ENCODE data around the gene L1CAM.

L1CAM gene

DNA sequence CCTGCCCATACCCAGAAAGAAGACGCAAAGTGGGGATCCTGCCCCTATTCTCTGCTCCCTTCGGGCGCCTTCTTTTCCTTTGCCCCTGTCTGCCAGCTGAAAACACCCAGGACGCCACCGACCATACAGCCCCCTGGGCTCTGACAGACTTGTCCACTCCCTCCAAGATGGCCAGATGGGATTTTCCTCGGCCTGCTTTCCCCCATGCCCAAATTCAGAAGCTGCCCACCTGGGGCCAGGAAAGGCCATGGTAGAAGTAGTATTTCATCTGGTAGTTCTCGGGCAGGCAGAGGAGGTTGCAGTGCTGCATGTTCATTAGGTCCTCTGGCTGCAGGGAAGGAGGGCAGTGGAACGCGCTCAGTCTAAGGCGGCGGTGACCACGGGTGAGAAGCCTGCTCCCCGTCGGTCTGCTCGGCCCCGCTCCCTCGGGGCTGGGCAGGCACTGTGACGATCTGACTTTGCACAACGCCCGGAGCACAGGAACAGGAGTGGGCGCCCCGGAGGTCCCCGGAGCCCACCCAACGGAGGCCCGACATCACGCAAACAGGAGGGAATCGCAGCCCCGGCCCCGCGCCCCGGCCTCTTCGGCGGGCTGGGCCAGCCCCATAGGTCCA is 48.3 kb upstream of the L1CAM start:
- peaks cover 31 to 36% of the 10 kb centered on the region in 2 experiments for H3K36me3 ChIP-seq (ENCODE audit: control insufficient read depth in 1 of 2, insufficient read depth in 2 of 2, low read depth in 1 of 2, low read length in 2 of 2)
- DNase-seq: no peak
- H3K27ac ChIP-seq (ENCODE audit: low read length, poor library complexity, severe bottlenecking): peak overlapping the region; percentile 16
- peak overlapping the region; percentile 75 for H3K4me2 ChIP-seq (ENCODE audit: low read length, poor library complexity, severe bottlenecking)
- no peak overlapping the region for H4K8ac ChIP-seq (ENCODE audit: low read length)
- peak overlapping the region; percentile 80 to 89 for H3K4me3 ChIP-seq (ENCODE audit: insufficient read depth in 1 of 2, low read depth in 1 of 2, low read length in 2 of 2)
- H2AK5ac ChIP-seq (ENCODE audit: low read length, severe bottlenecking): no peak overlapping the region
- H3K79me1 ChIP-seq (replicated peaks; ENCODE audit: low read length, poor library complexity, severe bottlenecking): peaks cover 5% of the 10 kb centered on the region
- H4K91ac ChIP-seq (ENCODE audit: low read length): no peak overlapping the region
- no peak overlapping the region for H2BK12ac ChIP-seq (ENCODE audit: low read length in 2 of 2)
- peaks cover 10% of the 10 kb centered on the region for H3K4me1 ChIP-seq (ENCODE audit: control insufficient read depth, insufficient read depth, low read depth, low read length)
- peak overlapping the region; percentile 62 to 75 for H3K18ac ChIP-seq (ENCODE audit: low read depth in 1 of 2, low read length in 2 of 2)
- no peak overlapping the region for H2BK15ac ChIP-seq (ENCODE audit: low read depth, poor library complexity, severe bottlenecking)
- no peaks in the 10 kb centered on the region for H3K27me3 ChIP-seq (ENCODE audit: control insufficient read depth in 1 of 2, insufficient read depth in 1 of 2, low read length in 2 of 2)
- H3K9ac ChIP-seq (ENCODE audit: low read length): peak overlapping the region; percentile 82
- WGBS: 6% methylated on average over 26 of the region's 33 CpGs
- peak overlapping the region in 1 of 2 experiments; percentile 58 for H3K4ac ChIP-seq (ENCODE audit: low read depth in 1 of 2, low read length in 2 of 2)
- no peak overlapping the region for H2BK5ac ChIP-seq (ENCODE audit: low read depth, low read length, poor library complexity, severe bottlenecking)
- H2BK120ac ChIP-seq (ENCODE audit: low read depth, low read length): no peak overlapping the region
- no peaks in the 10 kb centered on the region for H3K9me3 ChIP-seq (ENCODE audit: control insufficient read depth, low read length)
- H2AFZ ChIP-seq (ENCODE audit: low read depth, low read length): no peak overlapping the region
- H3K14ac ChIP-seq (ENCODE audit: low read length in 2 of 2): peak overlapping the region in 1 of 2 experiments; percentile 81
- H3K23ac ChIP-seq (ENCODE audit: low read length in 2 of 2): peak overlapping the region in 1 of 2 experiments; percentile 89

DNA sequence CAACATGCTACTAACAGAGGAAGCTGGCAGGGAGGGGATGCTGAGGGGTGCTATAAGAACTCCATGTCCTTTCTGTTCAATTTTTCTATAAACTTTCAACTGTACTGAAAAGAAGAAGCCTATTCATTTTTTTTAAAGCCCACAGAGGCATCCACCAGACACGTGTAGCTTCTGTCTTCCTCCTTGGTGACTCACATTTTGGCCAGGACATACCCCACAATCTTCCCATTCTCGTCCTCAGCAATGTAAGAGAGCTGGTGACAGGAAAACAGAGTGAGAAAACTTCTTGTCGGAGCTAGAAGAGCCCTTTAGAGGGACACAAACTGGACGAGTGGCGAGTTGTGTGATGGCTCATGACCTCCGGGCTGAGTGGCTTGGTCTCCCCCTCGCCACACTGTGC is 47.8 kb upstream of the L1CAM start:
- DNase-seq: peak; percentile 51
- Histone ChIP-seq H3K9ac (ENCODE audit: low read length) (peak overlapping the region; percentile 82), H3K4ac (ENCODE audit: low read depth in 1 of 2, low read length in 2 of 2) (peak overlapping the region in 1 of 2 experiments; percentile 8), H2BK15ac (ENCODE audit: low read depth, poor library complexity, severe bottlenecking) (no peak overlapping the region), H4K91ac (ENCODE audit: low read length) (no peak overlapping the region), H3K9me3 (ENCODE audit: control insufficient read depth, low read length) (no peaks in the 10 kb centered on the region), H3K4me1 (ENCODE audit: control insufficient read depth, insufficient read depth, low read depth, low read length) (peaks cover 11% of the 10 kb centered on the region), H2AFZ (ENCODE audit: low read depth, low read length) (no peak overlapping the region), H3K27ac (ENCODE audit: low read length, poor library complexity, severe bottlenecking) (peak overlapping the region; percentile 16), H3K14ac (ENCODE audit: low read length in 2 of 2) (peak overlapping the region in 1 of 2 experiments; percentile 60), H4K8ac (ENCODE audit: low read length) (no peak overlapping the region), H3K4me2 (ENCODE audit: low read length, poor library complexity, severe bottlenecking) (peak overlapping the region; percentile 75), H3K18ac (ENCODE audit: low read depth in 1 of 2, low read length in 2 of 2) (peak overlapping the region in 1 of 2 experiments; percentile 8), H3K36me3 (ENCODE audit: control insufficient read depth in 1 of 2, insufficient read depth in 2 of 2, low read depth in 1 of 2, low read length in 2 of 2) (peaks cover 34 to 37% of the 10 kb centered on the region in 2 experiments), H3K4me3 (ENCODE audit: insufficient read depth in 1 of 2, low read depth in 1 of 2, low read length in 2 of 2) (peak overlapping the region; percentile 80 to 89), H2BK12ac (ENCODE audit: low read length in 2 of 2) (no peak overlapping the region), H3K27me3 (ENCODE audit: control insufficient read depth in 1 of 2, insufficient read depth in 1 of 2, low read length in 2 of 2) (no peaks in the 10 kb centered on the region), H2AK5ac (ENCODE audit: low read length, severe bottlenecking) (no peak overlapping the region), H2BK120ac (ENCODE audit: low read depth, low read length) (no peak overlapping the region), H3K23ac (ENCODE audit: low read length in 2 of 2) (no peak overlapping the region), H2BK5ac (ENCODE audit: low read depth, low read length, poor library complexity, severe bottlenecking) (no peak overlapping the region), H3K79me1 (replicated peaks; ENCODE audit: low read length, poor library complexity, severe bottlenecking) (peaks cover 5% of the 10 kb centered on the region)
- 29% methylated on average over 5 of the region's 7 CpGs for WGBS

DNA sequence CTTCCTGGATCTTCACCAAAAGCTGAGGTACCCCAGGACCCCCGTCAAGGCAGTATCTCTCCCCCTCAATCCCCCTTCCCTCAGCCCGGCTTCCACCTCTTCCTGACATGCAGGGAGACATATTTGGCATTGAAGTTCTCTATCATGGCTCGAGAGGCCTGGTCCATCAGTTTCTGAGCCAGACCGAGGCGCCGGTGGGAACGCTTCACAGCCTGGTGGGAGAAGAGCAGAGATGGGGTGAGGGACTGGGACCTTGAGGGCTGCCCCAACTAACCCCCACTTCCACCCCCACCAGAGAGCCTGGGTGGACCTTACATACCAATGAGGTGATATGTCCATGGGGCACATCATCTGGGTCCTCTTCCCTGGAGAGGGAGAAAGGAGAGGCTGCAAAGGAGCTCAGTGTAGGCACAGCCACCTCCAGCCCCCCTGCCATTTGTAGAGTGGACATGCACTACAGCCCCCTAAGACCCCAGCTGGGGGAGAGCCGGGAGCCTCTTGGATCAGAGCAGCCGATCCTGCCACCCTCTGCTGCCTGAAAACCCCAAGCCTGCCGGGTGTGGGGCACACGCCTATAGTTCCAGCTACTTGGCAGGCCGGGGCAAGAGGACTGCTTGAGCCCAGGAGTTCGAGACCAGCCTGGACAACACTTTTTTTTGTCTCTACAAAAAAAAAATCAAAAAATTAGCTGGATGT is 46.4 kb upstream of the L1CAM start:
- Histone ChIP-seq H3K23ac (ENCODE audit: low read length in 2 of 2) (no peak overlapping the region), H3K4me1 (ENCODE audit: control insufficient read depth, insufficient read depth, low read depth, low read length) (peaks cover 12% of the 10 kb centered on the region), H2AK5ac (ENCODE audit: low read length, severe bottlenecking) (no peak overlapping the region), H3K27ac (ENCODE audit: low read length, poor library complexity, severe bottlenecking) (no peak overlapping the region), H3K14ac (ENCODE audit: low read length in 2 of 2) (no peak overlapping the region), H2BK120ac (ENCODE audit: low read depth, low read length) (no peak overlapping the region), H3K9me3 (ENCODE audit: control insufficient read depth, low read length) (no peaks in the 10 kb centered on the region), H4K8ac (ENCODE audit: low read length) (no peak overlapping the region), H3K4ac (ENCODE audit: low read depth in 1 of 2, low read length in 2 of 2) (no peak overlapping the region), H2BK12ac (ENCODE audit: low read length in 2 of 2) (no peak overlapping the region), H3K9ac (ENCODE audit: low read length) (peak overlapping the region; percentile 11), H3K4me2 (ENCODE audit: low read length, poor library complexity, severe bottlenecking) (no peak overlapping the region), H2AFZ (ENCODE audit: low read depth, low read length) (no peak overlapping the region), H3K79me1 (replicated peaks; ENCODE audit: low read length, poor library complexity, severe bottlenecking) (peaks cover 5% of the 10 kb centered on the region), H2BK15ac (ENCODE audit: low read depth, poor library complexity, severe bottlenecking) (no peak overlapping the region), H3K4me3 (ENCODE audit: insufficient read depth in 1 of 2, low read depth in 1 of 2, low read length in 2 of 2) (no peak overlapping the region), H3K36me3 (ENCODE audit: control insufficient read depth in 1 of 2, insufficient read depth in 2 of 2, low read depth in 1 of 2, low read length in 2 of 2) (peaks cover 34 to 37% of the 10 kb centered on the region in 2 experiments), H4K91ac (ENCODE audit: low read length) (no peak overlapping the region), H3K18ac (ENCODE audit: low read depth in 1 of 2, low read length in 2 of 2) (no peak overlapping the region), H3K27me3 (ENCODE audit: control insufficient read depth in 1 of 2, insufficient read depth in 1 of 2, low read length in 2 of 2) (no peaks in the 10 kb centered on the region), H2BK5ac (ENCODE audit: low read depth, low read length, poor library complexity, severe bottlenecking) (no peak overlapping the region)
- DNase-seq: no peak
- WGBS: 100% methylated on average over 2 of the region's 13 CpGs

DNA sequence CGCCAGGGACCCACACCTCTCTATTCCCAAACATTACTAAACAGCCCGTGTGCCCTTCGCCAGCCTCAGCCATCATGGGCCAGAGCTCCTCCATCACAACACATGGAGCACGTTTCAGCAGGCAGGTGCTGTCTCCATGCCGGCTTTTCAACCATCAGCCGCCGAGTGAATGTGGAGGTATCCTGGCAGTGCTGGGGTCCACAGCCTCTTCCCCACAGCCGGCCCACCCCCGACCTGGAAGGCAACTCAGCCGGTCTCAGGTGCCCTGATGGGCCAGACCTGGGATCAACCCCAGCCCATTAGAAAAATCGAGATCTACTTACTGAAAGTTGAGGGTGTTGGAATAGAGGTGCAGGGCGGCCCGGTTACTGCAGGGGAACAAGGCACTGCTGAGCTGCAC is 45.8 kb upstream of the L1CAM start:
- H2AK5ac ChIP-seq (ENCODE audit: low read length, severe bottlenecking): no peak overlapping the region
- DNase-seq: no peak
- H4K91ac ChIP-seq (ENCODE audit: low read length): no peak overlapping the region
- no peak overlapping the region for H3K14ac ChIP-seq (ENCODE audit: low read length in 2 of 2)
- no peak overlapping the region for H3K27ac ChIP-seq (ENCODE audit: low read length, poor library complexity, severe bottlenecking)
- WGBS: 97% methylated on average over 13 of the region's 13 CpGs
- H2BK5ac ChIP-seq (ENCODE audit: low read depth, low read length, poor library complexity, severe bottlenecking): no peak overlapping the region
- no peak overlapping the region for H3K18ac ChIP-seq (ENCODE audit: low read depth in 1 of 2, low read length in 2 of 2)
- H3K4me1 ChIP-seq (ENCODE audit: control insufficient read depth, insufficient read depth, low read depth, low read length): peaks cover 16% of the 10 kb centered on the region
- H3K23ac ChIP-seq (ENCODE audit: low read length in 2 of 2): no peak overlapping the region
- no peaks in the 10 kb centered on the region for H3K27me3 ChIP-seq (ENCODE audit: control insufficient read depth in 1 of 2, insufficient read depth in 1 of 2, low read length in 2 of 2)
- no peak overlapping the region for H2BK12ac ChIP-seq (ENCODE audit: low read length in 2 of 2)
- no peak overlapping the region for H3K4me2 ChIP-seq (ENCODE audit: low read length, poor library complexity, severe bottlenecking)
- peaks cover 5% of the 10 kb centered on the region for H3K79me1 ChIP-seq (replicated peaks; ENCODE audit: low read length, poor library complexity, severe bottlenecking)
- no peaks in the 10 kb centered on the region for H3K9me3 ChIP-seq (ENCODE audit: control insufficient read depth, low read length)
- no peak overlapping the region for H3K4me3 ChIP-seq (ENCODE audit: insufficient read depth in 1 of 2, low read depth in 1 of 2, low read length in 2 of 2)
- no peak overlapping the region for H4K8ac ChIP-seq (ENCODE audit: low read length)
- peaks cover 34 to 37% of the 10 kb centered on the region in 2 experiments for H3K36me3 ChIP-seq (ENCODE audit: control insufficient read depth in 1 of 2, insufficient read depth in 2 of 2, low read depth in 1 of 2, low read length in 2 of 2)
- H2BK120ac ChIP-seq (ENCODE audit: low read depth, low read length): no peak overlapping the region
- H2AFZ ChIP-seq (ENCODE audit: low read depth, low read length): no peak overlapping the region
- no peak overlapping the region for H3K4ac ChIP-seq (ENCODE audit: low read depth in 1 of 2, low read length in 2 of 2)
- no peak overlapping the region for H3K9ac ChIP-seq (ENCODE audit: low read length)
- no peak overlapping the region for H2BK15ac ChIP-seq (ENCODE audit: low read depth, poor library complexity, severe bottlenecking)
